SK-N-SH (cell line): Measurements from ENCODE around the gene HUS1B. TPM values are rescaled to one million over a fixed set of nuclear protein-coding genes. Genes with fewer than 3 reads are reported as not detected.

Experiments
- CTCF ChIA-PET: fragments of 300-600, 350-600 bp; formaldehyde crosslinking; extraction: SDS; loops from one replicate; lab custom pipeline; 2021; lab: Yijun Ruan, JAX
- POLR2A ChIA-PET: fragments of 350-600 bp; sonication (Branson Sonifier 250); formaldehyde crosslinking; extraction: SDS; loops from one replicate; lab custom pipeline; 2020; ENCODE audit warnings: antibody characterized with exemption, inconsistent platforms; lab: Yijun Ruan, JAX
- DNase-seq: peaks from one replicate; pipeline ENCODE4 v3.0.0; 2012
- H2AFZ ChIP-seq: fragments of 200-600 bp; sonication (generic); 2 replicates; pipeline ENCODE4 v1.8.1; 2016; ENCODE audit warnings: antibody characterized with exemption, mild to moderate bottlenecking, low read depth
- H3F3A ChIP-seq: fragments of 200-600 bp; sonication (generic); replicated peaks from 2 replicates; pipeline ENCODE3; 2016; ENCODE audit warnings: antibody characterized with exemption, mild to moderate bottlenecking; ENCODE audit not compliant: insufficient read depth
- H3K27ac ChIP-seq, 2 experiments: fragments of 200-500 bp in 1 of 2; fragments of 200-600 bp in 1 of 2; sonication (Bioruptor generic) in 1 of 2; sonication (generic), shearing (Covaris generic) in 1 of 2; 2 replicates each; pipeline versions ENCODE4 v1.5.1 to v1.6.1; 2014 to 2016; ENCODE audit warnings: low read depth in 2 of 2, inconsistent platforms in 1 of 2, low read length in 1 of 2, mild to moderate bottlenecking in 1 of 2, mixed read lengths in 1 of 2
- H3K27me3 ChIP-seq: fragments of 200-600 bp; sonication (generic), shearing (Covaris generic); 2 replicates; pipeline ENCODE4 v1.6.1; 2016; ENCODE audit warnings: mixed run types; ENCODE audit not compliant: insufficient read depth
- H3K36me3 ChIP-seq, 2 experiments: fragments of 200-500 bp in 1 of 2; fragments of 200-600 bp in 1 of 2; sonication (Bioruptor generic) in 1 of 2; sonication (generic) in 1 of 2; replicated peaks in 1 of 2; 2 replicates each; pipeline versions ENCODE3 to v1.5.1; 2014 to 2016; ENCODE audit warnings: low read length in 1 of 2, mild to moderate bottlenecking in 1 of 2; ENCODE audit not compliant: insufficient read depth in 2 of 2, control insufficient read depth in 1 of 2
- H3K4me1 ChIP-seq, 2 experiments: fragments of 200-500 bp in 1 of 2; fragments of 200-600 bp in 1 of 2; sonication (Bioruptor generic) in 1 of 2; sonication (generic), shearing (Covaris generic) in 1 of 2; 2 replicates each; pipeline versions ENCODE4 v1.5.1 to v1.6.1; 2014 to 2016; ENCODE audit warnings: low read depth in 1 of 2, low read length in 1 of 2, mixed run types in 1 of 2; ENCODE audit not compliant: insufficient read depth in 2 of 2, control insufficient read depth in 1 of 2
- H3K4me2 ChIP-seq: fragments of 200-600 bp; sonication (generic), shearing (Covaris generic); 2 replicates; pipeline ENCODE4 v1.6.1; 2017; ENCODE audit warnings: mixed run types
- H3K4me3 ChIP-seq, 2 experiments: fragments of 200-500 bp in 1 of 2; fragments of 200-600 bp in 1 of 2; sonication (Bioruptor generic) in 1 of 2; sonication (generic), shearing (Covaris generic) in 1 of 2; 2 replicates each; pipeline versions ENCODE4 v1.5.1 to v1.8.1; 2014 to 2016; ENCODE audit warnings: low read depth in 2 of 2, inconsistent platforms in 1 of 2, low read length in 1 of 2, mild to moderate bottlenecking in 1 of 2, mixed read lengths in 1 of 2, moderate library complexity in 1 of 2
- H3K79me2 ChIP-seq: fragments of 200-600 bp; sonication (generic); 2 replicates; pipeline ENCODE4 v1.8.1; 2017; ENCODE audit warnings: mild to moderate bottlenecking; ENCODE audit not compliant: insufficient read depth
- H3K9ac ChIP-seq: fragments of 200-600 bp; sonication (generic); 2 replicates; pipeline ENCODE4 v1.6.1; 2017; ENCODE audit warnings: mixed run types
- H3K9me2 ChIP-seq: fragments of 200-600 bp; sonication (generic); 2 replicates; pipeline ENCODE4 v1.6.1; 2017; ENCODE audit warnings: mixed run types
- H3K9me3 ChIP-seq: fragments of 200-600 bp; sonication (generic); 2 replicates; pipeline ENCODE4 v1.6.1; 2017; ENCODE audit warnings: mixed run types, mild to moderate bottlenecking, moderate library complexity
- H4K20me1 ChIP-seq: fragments of 200-600 bp; sonication (generic); 2 replicates; pipeline ENCODE4 v1.6.1; 2017; ENCODE audit warnings: mild to moderate bottlenecking, mixed run types; ENCODE audit not compliant: insufficient read depth
- FOXJ3 ChIP-seq: sonication (generic); formaldehyde crosslinking; IDR thresholded peaks from 2 replicates; pipeline ENCODE4 v1.5.1; 2020; ENCODE audit warnings: mild to moderate bottlenecking, missing genetic modification reagents
- FOXM1 ChIP-seq: IDR thresholded peaks from 2 replicates; pipeline ENCODE4 v1.4.0; 2012; ENCODE audit warnings: low read depth, mild to moderate bottlenecking
- GATA2 ChIP-seq: sonication (generic); formaldehyde crosslinking; IDR thresholded peaks from 2 replicates; pipeline ENCODE4 v1.5.0; 2020; ENCODE audit warnings: mild to moderate bottlenecking, missing genetic modification reagents
- JUND ChIP-seq: IDR thresholded peaks from 2 replicates; pipeline ENCODE4 v1.4.0; 2012
- MEF2A ChIP-seq: IDR thresholded peaks from 2 replicates; pipeline ENCODE4 v1.4.0; 2012; ENCODE audit warnings: low read depth, borderline replicate concordance
- SIN3A ChIP-seq: IDR thresholded peaks from 2 replicates; pipeline ENCODE4 v1.6.1; 2012; ENCODE audit warnings: low read depth, mild to moderate bottlenecking, low read length, moderate library complexity, borderline replicate concordance
- TCF12 ChIP-seq: IDR thresholded peaks from 2 replicates; pipeline ENCODE4 v1.4.0; 2012
- WGBS: methylation state at CpG from one replicate; pipeline ENCODE4 v1.1.6; 2017; ENCODE audit warnings: low lambda C conversion rate; 5-methylcytosine and 5-hydroxymethylcytosine counted together
- polyA plus RNA-seq, 3 experiments: library from polyadenylated mRNA; depleted of rRNA; stranded (reverse); fragments of >200 nt; gene quantifications; 2 replicates each; pipeline ENCODE4 v1.2.3, GENCODE V29; 2012
- TF ChIP-seq, protein P1 (sequence below): fragments of 150-350 bp; IDR thresholded peaks from 2 replicates; pipeline ENCODE4 v1.6.1; 2017; ENCODE audit warnings: antibody characterized with exemption, low read length, low read depth, borderline replicate concordance
- TF ChIP-seq, protein P2 (sequence below): fragments of 200-600 bp; sonication (generic); IDR thresholded peaks from 2 replicates; pipeline ENCODE4 v1.6.1; 2017; ENCODE audit warnings: antibody characterized with exemption, mild to moderate bottlenecking, moderate library complexity

Gene HUS1B
- polyA plus RNA-seq, 1 of the 3 experiments (the other 2 are of a cell fraction) = 0.30 TPM

DNA sequence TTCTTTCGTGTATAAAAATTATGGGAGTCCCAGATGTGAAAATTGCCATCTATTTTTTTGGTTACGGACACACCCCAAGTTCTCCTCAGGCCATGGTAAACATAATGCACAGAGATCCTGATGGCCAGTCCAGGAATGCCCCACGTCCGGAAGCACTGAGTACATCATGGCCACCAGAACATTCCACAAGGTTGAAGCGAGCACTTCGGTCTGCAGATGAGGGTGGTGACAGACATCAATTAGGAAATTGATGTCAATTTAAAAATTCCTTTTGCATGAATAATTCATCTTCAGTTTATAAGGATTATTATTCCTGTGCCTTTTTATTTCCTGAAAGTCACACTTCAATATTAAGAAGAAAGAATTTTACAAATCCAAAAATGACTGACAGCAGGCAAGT lies 49.2 kb upstream of the HUS1B start:
- POLR2A ChIA-PET = no interaction called here
- no peak for DNase-seq
- H3K4me2 ChIP-seq = no peak overlapping the region
- no peak overlapping the region for H3K4me3 ChIP-seq
- no peak overlapping the region for H3K27ac ChIP-seq
- peaks cover 0 to 10% of the 10 kb centered on the region in 2 experiments; a peak in 1 of 4 replicates for H3K4me1 ChIP-seq
- H3K9me3 ChIP-seq = no peaks in the 10 kb centered on the region
- 53% methylated on average over 6 of the region's 6 CpGs for WGBS
- H4K20me1 ChIP-seq = no peaks in the 10 kb centered on the region
- peaks cover 7% of the 10 kb centered on the region; the same call in 1 of the 2 replicates for H3K27me3 ChIP-seq
- no peaks in the 10 kb centered on the region for H3K9me2 ChIP-seq
- no peak overlapping the region for H2AFZ ChIP-seq
- H3K36me3 ChIP-seq = no peaks in the 10 kb centered on the region
- no peaks in the 10 kb centered on the region for H3F3A ChIP-seq
- no peak overlapping the region for H3K9ac ChIP-seq
- no peak for TF ChIP-seq FOXJ3 (CRISPR knock-in tag)
- TF ChIP-seq FOXM1 = no peak
- no peak for TF ChIP-seq JUND
- TF ChIP-seq SIN3A = no peak
- TF ChIP-seq, protein P1, sequence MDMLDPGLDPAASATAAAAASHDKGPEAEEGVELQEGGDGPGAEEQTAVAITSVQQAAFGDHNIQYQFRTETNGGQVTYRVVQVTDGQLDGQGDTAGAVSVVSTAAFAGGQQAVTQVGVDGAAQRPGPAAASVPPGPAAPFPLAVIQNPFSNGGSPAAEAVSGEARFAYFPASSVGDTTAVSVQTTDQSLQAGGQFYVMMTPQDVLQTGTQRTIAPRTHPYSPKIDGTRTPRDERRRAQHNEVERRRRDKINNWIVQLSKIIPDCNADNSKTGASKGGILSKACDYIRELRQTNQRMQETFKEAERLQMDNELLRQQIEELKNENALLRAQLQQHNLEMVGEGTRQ = no peak
- no peak for TF ChIP-seq MEF2A
- CTCF ChIA-PET = interaction anchor here (2.0 to 2.2 kb wide), 2 partner anchors 16 to 113 kb away, joined by 7 to 14 read pairs; no protein-coding TSS in a partner anchor
- H3K79me2 ChIP-seq = no peaks in the 10 kb centered on the region

DNA sequence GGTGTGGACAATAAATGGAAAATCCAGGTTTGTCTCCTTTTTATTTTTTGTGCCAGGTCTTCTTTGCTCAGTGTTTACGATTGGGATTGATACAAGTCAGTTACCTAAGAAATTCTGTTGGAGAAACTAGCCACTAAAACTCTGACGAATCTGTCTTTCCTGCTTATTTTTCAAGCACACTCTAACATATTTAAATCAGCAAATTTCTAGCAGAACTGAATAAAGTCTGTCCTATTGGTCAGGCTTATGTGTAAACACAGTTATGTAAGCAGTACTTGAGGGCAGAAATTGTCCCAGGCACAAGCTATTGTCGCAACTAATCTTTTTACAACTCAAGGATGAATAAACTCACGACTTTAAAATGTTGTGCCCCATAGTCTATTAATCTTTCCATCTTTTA lies 48.1 kb upstream of the HUS1B start:
- Histone ChIP-seq H3K79me2 (no peaks in the 10 kb centered on the region), H3K4me3 (no peak overlapping the region), H3K9ac (no peak overlapping the region), H3K36me3 (no peaks in the 10 kb centered on the region), H3K4me1 (peaks cover 0 to 7% of the 10 kb centered on the region in 2 experiments; a peak in 1 of 4 replicates), H3K27ac (no peak overlapping the region), H3F3A (no peaks in the 10 kb centered on the region), H2AFZ (no peak overlapping the region), H3K9me3 (no peaks in the 10 kb centered on the region), H3K9me2 (no peaks in the 10 kb centered on the region), H3K4me2 (no peak overlapping the region), H4K20me1 (no peaks in the 10 kb centered on the region), H3K27me3 (peaks cover 7% of the 10 kb centered on the region; the same call in 1 of the 2 replicates)
- no peak for DNase-seq
- ChIA-PET POLR2A (no interaction called here), CTCF (interaction anchor here (2.0 to 2.2 kb wide), 2 partner anchors 17 to 112 kb away, joined by 7 to 14 read pairs; no protein-coding TSS in a partner anchor)
- 24% methylated on average over 4 of the region's 4 CpGs for WGBS
- TF ChIP-seq, protein P2, sequence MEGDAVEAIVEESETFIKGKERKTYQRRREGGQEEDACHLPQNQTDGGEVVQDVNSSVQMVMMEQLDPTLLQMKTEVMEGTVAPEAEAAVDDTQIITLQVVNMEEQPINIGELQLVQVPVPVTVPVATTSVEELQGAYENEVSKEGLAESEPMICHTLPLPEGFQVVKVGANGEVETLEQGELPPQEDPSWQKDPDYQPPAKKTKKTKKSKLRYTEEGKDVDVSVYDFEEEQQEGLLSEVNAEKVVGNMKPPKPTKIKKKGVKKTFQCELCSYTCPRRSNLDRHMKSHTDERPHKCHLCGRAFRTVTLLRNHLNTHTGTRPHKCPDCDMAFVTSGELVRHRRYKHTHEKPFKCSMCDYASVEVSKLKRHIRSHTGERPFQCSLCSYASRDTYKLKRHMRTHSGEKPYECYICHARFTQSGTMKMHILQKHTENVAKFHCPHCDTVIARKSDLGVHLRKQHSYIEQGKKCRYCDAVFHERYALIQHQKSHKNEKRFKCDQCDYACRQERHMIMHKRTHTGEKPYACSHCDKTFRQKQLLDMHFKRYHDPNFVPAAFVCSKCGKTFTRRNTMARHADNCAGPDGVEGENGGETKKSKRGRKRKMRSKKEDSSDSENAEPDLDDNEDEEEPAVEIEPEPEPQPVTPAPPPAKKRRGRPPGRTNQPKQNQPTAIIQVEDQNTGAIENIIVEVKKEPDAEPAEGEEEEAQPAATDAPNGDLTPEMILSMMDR = no peak
- no peak for TF ChIP-seq GATA2
- TF ChIP-seq TCF12 = no peak
